Natural killer cell (primary cell): Measurements from ENCODE around the gene CAMK2D. TPM values are rescaled to one million over a fixed set of nuclear protein-coding genes. Genes with fewer than 3 reads are reported as not detected.

Source experiments
- ATAC-seq, 3 donors: fragments of 150-1000 bp in 2 of 3; fragments of 200-7000 bp in 1 of 3; cut with Tn5 transposase; 1 replicate in 1 of 3; 2 replicates in 2 of 3; pipeline ENCODE4 v1.10.0; 2021; ENCODE audit warnings: mild to moderate bottlenecking in 2 of 3, moderate library complexity in 2 of 3
- DNase-seq, 2 donors: peaks; one replicate each; pipeline versions ENCODE4 v3.0.0 to v3.0.0-alpha.2; 2013 to 2021; ENCODE audit warnings: mixed read lengths in 1 of 2
- H3K27ac ChIP-seq: one replicate; pipeline ENCODE4 v1.5.1; 2013; ENCODE audit warnings: mild to moderate bottlenecking, low read length
- H3K27me3 ChIP-seq: one replicate; pipeline ENCODE4 v1.6.1; 2013; ENCODE audit warnings: low read length; ENCODE audit not compliant: control insufficient read depth, insufficient read depth
- H3K36me3 ChIP-seq: one replicate; pipeline ENCODE4 v1.6.1; 2013; ENCODE audit warnings: low read length; ENCODE audit not compliant: control insufficient read depth, insufficient read depth
- H3K4me1 ChIP-seq: one replicate; pipeline ENCODE4 v1.6.1; 2013; ENCODE audit warnings: low read length; ENCODE audit not compliant: control insufficient read depth, insufficient read depth
- H3K4me3 ChIP-seq: one replicate; pipeline ENCODE4 v1.5.1; 2013; ENCODE audit warnings: low read length
- H3K9me3 ChIP-seq: one replicate; pipeline ENCODE4 v1.6.1; 2013; ENCODE audit warnings: low read length; ENCODE audit not compliant: control insufficient read depth, insufficient read depth
- H3K27ac Mint-ChIP-seq, 2 donors: one replicate each; pipeline ENCODE4 v1.8.0; 2022; ENCODE audit warnings: mild to moderate bottlenecking in 2 of 2, mixed read lengths in 2 of 2, moderate library complexity in 1 of 2
- H3K27me3 Mint-ChIP-seq, 2 donors: one replicate each; pipeline ENCODE4 v1.8.0; 2022; ENCODE audit warnings: low read depth in 2 of 2, mixed read lengths in 2 of 2
- H3K36me3 Mint-ChIP-seq: one replicate; pipeline ENCODE4 v1.8.0; 2022; ENCODE audit warnings: mixed read lengths
- H3K4me1 Mint-ChIP-seq, 2 donors: one replicate each; pipeline ENCODE4 v1.8.0; 2022; ENCODE audit warnings: mixed read lengths in 2 of 2
- H3K4me3 Mint-ChIP-seq: one replicate; pipeline ENCODE4 v1.8.0; 2022; ENCODE audit warnings: mild to moderate bottlenecking, moderate library complexity, mixed read lengths
- H3K9me3 Mint-ChIP-seq, 2 donors: one replicate each; pipeline ENCODE4 v1.8.0; 2022; ENCODE audit warnings: mixed read lengths in 2 of 2
- WGBS: methylation state at CpG from one replicate; pipeline ENCODE4 v1.1.7; 2013; ENCODE audit warnings: missing lambda C conversion rate; ENCODE audit not compliant: insufficient coverage; 5-methylcytosine and 5-hydroxymethylcytosine counted together
- intact Hi-C: fragments of 100-400 bp; cut with micrococcal nuclease; formaldehyde crosslinking; loops from one replicate; pipeline ENCODE4 v1.14.2; 2022
- total RNA-seq, 4 donors: library from RNA; stranded (reverse); fragments of 120-200 nt in 1 of 4; gene quantifications; one replicate each; pipeline versions ENCODE4 v1.2.3 to v1.2.4, GENCODE V29; 2013 to 2022
- TF ChIP-seq, protein P1 (sequence below): fragments of 200-600 bp; IDR thresholded peaks from one replicate; pipeline ENCODE4 v1.8.0; 2022; ENCODE audit warnings: antibody characterized with exemption

CAMK2D gene
- total RNA-seq, 3 donors from 2014 or later (not counting 1 experiment from before 2014, with no cell fraction given), result 31.6 to 40.1 (median 34.5) TPM

DNA sequence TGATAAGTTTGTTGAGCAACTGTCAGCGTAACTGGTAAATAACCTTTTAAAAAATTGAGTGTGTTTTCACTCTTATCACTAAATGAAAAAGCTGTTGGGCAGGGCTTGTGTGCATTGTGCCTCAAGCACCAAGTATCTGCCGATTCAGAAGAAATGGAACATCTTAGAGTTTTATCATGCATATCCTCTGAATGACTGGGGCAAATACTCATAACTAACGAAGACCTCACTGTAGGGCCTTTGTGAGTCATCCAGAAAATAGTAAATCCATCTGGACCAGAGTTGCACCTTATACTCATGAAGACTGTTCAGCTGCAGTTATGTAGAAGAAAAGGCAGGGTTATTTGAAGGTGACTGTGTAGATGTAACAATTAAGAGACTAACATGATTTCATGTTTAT is 222.1 kb downstream of the CAMK2D start:
- WGBS, result 81% methylated on average over 3 of the region's 3 CpGs

DNA sequence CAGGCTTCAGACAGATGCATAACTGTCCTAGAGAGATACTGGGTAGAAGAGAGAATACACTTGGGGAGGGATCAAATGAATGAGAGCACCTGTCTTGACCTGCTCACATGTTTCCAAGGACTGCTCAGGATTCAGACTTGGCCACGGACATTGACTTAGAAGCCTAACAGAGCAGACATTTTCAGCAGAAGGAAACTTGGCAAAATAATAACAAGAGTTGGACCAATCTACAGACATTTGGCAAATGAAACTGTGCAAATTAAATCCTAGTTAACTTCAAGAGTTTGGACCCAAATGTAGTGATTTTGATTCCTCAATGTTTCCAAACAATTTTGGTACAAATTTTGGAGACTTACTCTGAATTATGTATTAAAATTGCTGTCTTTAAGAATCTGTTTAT is 223.9 kb downstream of the CAMK2D start:
- H3K4me1 Mint-ChIP-seq, result peaks cover 0 to 4% of the 10 kb centered on the region in 2 donors
- Histone ChIP-seq H3K27ac (no peak overlapping the region), H3K9me3 (no peaks in the 10 kb centered on the region), H3K36me3 (peaks cover 4% of the 10 kb centered on the region), H3K27me3 (no peaks in the 10 kb centered on the region), H3K4me1 (no peaks in the 10 kb centered on the region), H3K4me3 (no peak overlapping the region)
- TF ChIP-seq, protein P1, sequence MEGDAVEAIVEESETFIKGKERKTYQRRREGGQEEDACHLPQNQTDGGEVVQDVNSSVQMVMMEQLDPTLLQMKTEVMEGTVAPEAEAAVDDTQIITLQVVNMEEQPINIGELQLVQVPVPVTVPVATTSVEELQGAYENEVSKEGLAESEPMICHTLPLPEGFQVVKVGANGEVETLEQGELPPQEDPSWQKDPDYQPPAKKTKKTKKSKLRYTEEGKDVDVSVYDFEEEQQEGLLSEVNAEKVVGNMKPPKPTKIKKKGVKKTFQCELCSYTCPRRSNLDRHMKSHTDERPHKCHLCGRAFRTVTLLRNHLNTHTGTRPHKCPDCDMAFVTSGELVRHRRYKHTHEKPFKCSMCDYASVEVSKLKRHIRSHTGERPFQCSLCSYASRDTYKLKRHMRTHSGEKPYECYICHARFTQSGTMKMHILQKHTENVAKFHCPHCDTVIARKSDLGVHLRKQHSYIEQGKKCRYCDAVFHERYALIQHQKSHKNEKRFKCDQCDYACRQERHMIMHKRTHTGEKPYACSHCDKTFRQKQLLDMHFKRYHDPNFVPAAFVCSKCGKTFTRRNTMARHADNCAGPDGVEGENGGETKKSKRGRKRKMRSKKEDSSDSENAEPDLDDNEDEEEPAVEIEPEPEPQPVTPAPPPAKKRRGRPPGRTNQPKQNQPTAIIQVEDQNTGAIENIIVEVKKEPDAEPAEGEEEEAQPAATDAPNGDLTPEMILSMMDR, result no peak
- no peak for DNase-seq
- H3K4me3 Mint-ChIP-seq, result no peak overlapping the region
- no peak overlapping the region for H3K27ac Mint-ChIP-seq
- H3K9me3 Mint-ChIP-seq, result no peaks in the 10 kb centered on the region
- intact Hi-C loops, result no loop called here
- no peak for ATAC-seq
- H3K27me3 Mint-ChIP-seq, result no peaks in the 10 kb centered on the region
- no peaks in the 10 kb centered on the region for H3K36me3 Mint-ChIP-seq
- 90% methylated on average over 1 of the region's 1 CpG for WGBS

More for the DNA sequence above, 222.1 kb downstream of the CAMK2D start:
- intact Hi-C loops, result no loop called here
- H3K4me1 Mint-ChIP-seq, result peaks cover 0 to 4% of the 10 kb centered on the region in 2 donors
- Histone ChIP-seq H3K4me1 (no peaks in the 10 kb centered on the region), H3K4me3 (no peak overlapping the region), H3K27ac (no peak overlapping the region), H3K36me3 (peaks cover 2% of the 10 kb centered on the region), H3K9me3 (no peaks in the 10 kb centered on the region), H3K27me3 (no peaks in the 10 kb centered on the region)
- no peak overlapping the region for H3K27ac Mint-ChIP-seq
- H3K9me3 Mint-ChIP-seq, result no peaks in the 10 kb centered on the region
- no peak for ATAC-seq
- no peak overlapping the region for H3K4me3 Mint-ChIP-seq
- no peak for DNase-seq
- no peaks in the 10 kb centered on the region for H3K36me3 Mint-ChIP-seq
- TF ChIP-seq, protein P1, result no peak
- no peaks in the 10 kb centered on the region for H3K27me3 Mint-ChIP-seq

DNA sequence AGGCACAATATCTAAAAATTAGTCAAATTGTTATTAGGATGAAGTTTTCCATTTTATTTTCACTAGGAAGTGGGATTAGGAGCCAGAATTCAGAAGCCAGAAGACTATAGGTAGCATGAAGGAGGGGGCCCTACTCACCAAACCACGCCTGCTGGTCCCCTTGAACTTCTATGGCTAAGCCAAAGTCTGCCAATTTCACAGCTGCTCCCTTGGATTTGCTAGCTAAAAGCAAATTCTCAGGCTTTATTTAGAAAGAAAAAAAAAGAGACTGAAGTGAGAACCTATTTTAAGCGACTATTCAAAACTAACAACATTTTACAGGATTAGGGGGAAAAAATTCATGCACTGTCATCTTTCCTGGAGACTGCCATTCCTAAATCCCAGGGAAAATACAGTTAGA is 224.3 kb downstream of the CAMK2D start:
- no peak overlapping the region for H3K4me3 Mint-ChIP-seq
- Histone ChIP-seq H3K4me1 (no peaks in the 10 kb centered on the region), H3K36me3 (peaks cover 4% of the 10 kb centered on the region), H3K4me3 (no peak overlapping the region), H3K27me3 (no peaks in the 10 kb centered on the region), H3K9me3 (no peaks in the 10 kb centered on the region), H3K27ac (no peak overlapping the region)
- intact Hi-C loops, result no loop called here
- no peaks in the 10 kb centered on the region for H3K36me3 Mint-ChIP-seq
- H3K27me3 Mint-ChIP-seq, result no peaks in the 10 kb centered on the region
- H3K4me1 Mint-ChIP-seq, result peaks cover 0 to 4% of the 10 kb centered on the region in 2 donors
- H3K9me3 Mint-ChIP-seq, result no peaks in the 10 kb centered on the region
- WGBS, result 100% methylated on average over 1 of the region's 2 CpGs
- ATAC-seq, result no peak
- H3K27ac Mint-ChIP-seq, result no peak overlapping the region
- TF ChIP-seq, protein P1, result no peak
- no peak for DNase-seq

DNA sequence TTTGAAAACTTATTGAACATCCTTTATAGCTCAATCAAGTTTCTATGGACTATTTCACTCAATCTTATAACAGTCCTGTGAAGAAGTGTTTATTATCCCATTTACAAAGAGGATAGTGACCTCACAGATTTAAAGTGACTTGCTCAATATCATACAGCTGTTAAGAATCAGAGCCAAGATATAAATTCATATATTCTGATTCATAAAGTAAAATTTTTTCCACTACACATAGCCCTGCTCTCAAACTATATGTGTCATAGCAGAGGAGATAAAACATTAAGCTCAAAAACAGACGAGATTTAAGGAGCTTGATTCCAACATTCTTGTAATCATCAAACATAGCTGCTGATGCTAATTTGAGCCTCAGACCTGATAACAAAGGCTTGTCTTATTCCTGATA is 226.8 kb downstream of the CAMK2D start:
- 96% methylated on average over 1 of the region's 1 CpG for WGBS
- H3K4me3 Mint-ChIP-seq, result no peak overlapping the region
- no peaks in the 10 kb centered on the region for H3K27me3 ChIP-seq
- H3K27me3 Mint-ChIP-seq, result no peaks in the 10 kb centered on the region
- no peak overlapping the region for H3K27ac ChIP-seq
- peaks cover 15% of the 10 kb centered on the region for H3K36me3 ChIP-seq
- intact Hi-C loops, result no loop called here
- no peaks in the 10 kb centered on the region for H3K9me3 Mint-ChIP-seq
- ATAC-seq, result no peak
- H3K4me1 Mint-ChIP-seq, result no peaks in the 10 kb centered on the region
- H3K9me3 ChIP-seq, result no peaks in the 10 kb centered on the region
- TF ChIP-seq, protein P1, result no peak
- DNase-seq, result no peak
- no peak overlapping the region for H3K27ac Mint-ChIP-seq
- H3K36me3 Mint-ChIP-seq, result no peaks in the 10 kb centered on the region
- no peak overlapping the region for H3K4me3 ChIP-seq
- no peaks in the 10 kb centered on the region for H3K4me1 ChIP-seq
